PFSK-1 (cell line): ENCODE data around the gene CEMIP.

Source experiments
- FOXP2 ChIP-seq: optimal IDR thresholded peaks from 2 replicates; pipeline ENCODE3; 2011; ENCODE audit warnings: borderline replicate concordance, control low read depth, inconsistent platforms; ENCODE audit not compliant: insufficient read depth; ENCODE audit errors: extremely low read length, extremely low read depth
- POLR2AphosphoS5 ChIP-seq: IDR thresholded peaks from 2 replicates; pipeline ENCODE4 v1.6.1; 2012; ENCODE audit warnings: low read depth, mild to moderate bottlenecking, control low read depth, low read length, moderate library complexity
- SIN3A ChIP-seq: IDR thresholded peaks from 2 replicates; pipeline ENCODE4 v1.6.1; 2012; ENCODE audit warnings: mild to moderate bottlenecking, low read length, moderate library complexity, borderline replicate concordance; ENCODE audit not compliant: insufficient read depth
- TAF1 ChIP-seq: IDR thresholded peaks from 2 replicates; pipeline ENCODE4 v1.6.1; 2012; ENCODE audit warnings: low read length, control low read depth, borderline replicate concordance; ENCODE audit not compliant: insufficient read depth
- TF ChIP-seq, protein P1 (sequence below), 2 experiments: IDR thresholded peaks; 2 replicates each; pipeline versions ENCODE4 v1.6.1 to v1.8.0; 2011 to 2012; ENCODE audit warnings: low read depth in 2 of 2, low read length in 2 of 2, control low read depth in 1 of 2, inconsistent platforms in 1 of 2, mild to moderate bottlenecking in 1 of 2, moderate library complexity in 1 of 2; ENCODE audit not compliant: insufficient read depth in 1 of 2

DNA sequence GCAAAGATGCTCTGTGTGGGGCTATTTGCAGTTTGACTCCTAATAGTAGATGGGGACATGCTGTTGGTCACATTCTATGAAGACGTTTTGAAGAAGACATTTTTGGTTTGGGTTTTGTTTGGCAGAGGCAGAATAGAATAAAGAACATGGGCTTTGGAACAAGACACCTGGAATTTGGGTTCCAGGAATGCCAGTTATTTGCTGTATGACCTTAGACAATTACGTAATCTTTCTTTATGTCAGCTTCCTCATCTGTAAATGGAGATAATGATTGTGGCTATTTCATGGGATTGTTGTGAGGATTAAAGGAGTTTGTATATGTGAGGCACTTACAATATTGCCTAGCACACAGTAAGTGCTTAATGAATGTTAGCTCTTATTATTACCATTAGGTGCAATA, 118.9 kb downstream of the CEMIP start:
- no peak for TF ChIP-seq POLR2AphosphoS5
- no peak for TF ChIP-seq TAF1
- TF ChIP-seq, protein P1, sequence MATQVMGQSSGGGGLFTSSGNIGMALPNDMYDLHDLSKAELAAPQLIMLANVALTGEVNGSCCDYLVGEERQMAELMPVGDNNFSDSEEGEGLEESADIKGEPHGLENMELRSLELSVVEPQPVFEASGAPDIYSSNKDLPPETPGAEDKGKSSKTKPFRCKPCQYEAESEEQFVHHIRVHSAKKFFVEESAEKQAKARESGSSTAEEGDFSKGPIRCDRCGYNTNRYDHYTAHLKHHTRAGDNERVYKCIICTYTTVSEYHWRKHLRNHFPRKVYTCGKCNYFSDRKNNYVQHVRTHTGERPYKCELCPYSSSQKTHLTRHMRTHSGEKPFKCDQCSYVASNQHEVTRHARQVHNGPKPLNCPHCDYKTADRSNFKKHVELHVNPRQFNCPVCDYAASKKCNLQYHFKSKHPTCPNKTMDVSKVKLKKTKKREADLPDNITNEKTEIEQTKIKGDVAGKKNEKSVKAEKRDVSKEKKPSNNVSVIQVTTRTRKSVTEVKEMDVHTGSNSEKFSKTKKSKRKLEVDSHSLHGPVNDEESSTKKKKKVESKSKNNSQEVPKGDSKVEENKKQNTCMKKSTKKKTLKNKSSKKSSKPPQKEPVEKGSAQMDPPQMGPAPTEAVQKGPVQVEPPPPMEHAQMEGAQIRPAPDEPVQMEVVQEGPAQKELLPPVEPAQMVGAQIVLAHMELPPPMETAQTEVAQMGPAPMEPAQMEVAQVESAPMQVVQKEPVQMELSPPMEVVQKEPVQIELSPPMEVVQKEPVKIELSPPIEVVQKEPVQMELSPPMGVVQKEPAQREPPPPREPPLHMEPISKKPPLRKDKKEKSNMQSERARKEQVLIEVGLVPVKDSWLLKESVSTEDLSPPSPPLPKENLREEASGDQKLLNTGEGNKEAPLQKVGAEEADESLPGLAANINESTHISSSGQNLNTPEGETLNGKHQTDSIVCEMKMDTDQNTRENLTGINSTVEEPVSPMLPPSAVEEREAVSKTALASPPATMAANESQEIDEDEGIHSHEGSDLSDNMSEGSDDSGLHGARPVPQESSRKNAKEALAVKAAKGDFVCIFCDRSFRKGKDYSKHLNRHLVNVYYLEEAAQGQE (IDR thresholded peaks at IDR 0.05; ENCODE audit: insufficient read depth in 1 of 2, low read depth in 2 of 2, low read length in 2 of 2): no peak
- no peak for TF ChIP-seq SIN3A
- no peak for TF ChIP-seq FOXP2
